WERI-Rb-1 (cell line): ENCODE measurements around the gene MRPL24.

Experiments used
- DNase-seq: peaks from one replicate; pipeline ENCODE4 v3.0.0-alpha.2; 2020
- H3K27ac ChIP-seq: fragments of 250-450 bp; sonication (Bioruptor Pico); 2 replicates; pipeline ENCODE4 v1.5.1; 2020; ENCODE audit warnings: mild to moderate bottlenecking, moderate library complexity
- H3K27me3 ChIP-seq: fragments of 250-450 bp; sonication (Bioruptor Pico); 2 replicates; pipeline ENCODE4 v1.5.1; 2021; ENCODE audit warnings: mild to moderate bottlenecking, low read depth, moderate library complexity; ENCODE audit not compliant: insufficient read depth, severe bottlenecking
- H3K36me3 ChIP-seq: fragments of 250-450 bp; sonication (Bioruptor Pico); 2 replicates; pipeline ENCODE4 v1.5.1; 2020; ENCODE audit warnings: mild to moderate bottlenecking, moderate library complexity
- H3K4me3 ChIP-seq: 2 replicates; pipeline ENCODE4 v1.5.1; 2011; ENCODE audit warnings: low read depth, mild to moderate bottlenecking, control low read depth, low read length
- H3K9me3 ChIP-seq: fragments of 250-450 bp; sonication (Bioruptor Pico); 2 replicates; pipeline ENCODE4 v1.5.1; 2021; ENCODE audit warnings: mild to moderate bottlenecking, moderate library complexity; ENCODE audit not compliant: severe bottlenecking
- CTCF ChIP-seq: IDR thresholded peaks from 2 replicates; pipeline ENCODE4 v1.5.1; 2011; ENCODE audit warnings: low read depth, mild to moderate bottlenecking, control low read depth, inconsistent platforms, low read length

Gene MRPL24

GRCh38 chr1:156751451-156751756, 10.5 kb upstream of the MRPL24 start, which contains the start of gene HDGF:
Gene HDGF, minus strand, starts transcription at chr1:156751675. Its CDS starts 246 bp downstream, at chr1:156751429.
- TF ChIP-seq CTCF = no peak
- no peaks in the 10 kb centered on the region for H3K27me3 ChIP-seq
- no peak for DNase-seq
- H3K36me3 ChIP-seq = peaks cover 43% of the 10 kb centered on the region
- peak within 1 kb of the TSS; percentile 87 for H3K4me3 ChIP-seq
- H3K9me3 ChIP-seq = no peaks in the 10 kb centered on the region
- H3K27ac ChIP-seq = peak within 1 kb of the TSS; percentile 99

GRCh38 chr1:156750711-156751450, 10.0 kb upstream of the MRPL24 start:
- H3K27ac ChIP-seq = peak overlapping the region; percentile 99
- peak overlapping the region; percentile 87 for H3K4me3 ChIP-seq
- peak; percentile 57 for DNase-seq
- H3K27me3 ChIP-seq = no peaks in the 10 kb centered on the region
- H3K36me3 ChIP-seq = peaks cover 49% of the 10 kb centered on the region
- TF ChIP-seq CTCF = no peak
- no peaks in the 10 kb centered on the region for H3K9me3 ChIP-seq

GRCh38 chr1:156750191-156750672, 9.3 kb upstream of the MRPL24 start:
- TF ChIP-seq CTCF = no peak
- Histone ChIP-seq H3K27me3 (no peaks in the 10 kb centered on the region), H3K36me3 (peaks cover 55% of the 10 kb centered on the region), H3K4me3 (peak overlapping the region; percentile 87), H3K27ac (peak overlapping the region; percentile 99), H3K9me3 (no peaks in the 10 kb centered on the region)
- peak; percentile 64 for DNase-seq

- Histone ChIP-seq H3K9me3 (no peaks in the 10 kb centered on the region), H3K4me3 (peak overlapping the region; percentile 87), H3K27me3 (no peaks in the 10 kb centered on the region), H3K27ac (peak overlapping the region; percentile 99), H3K36me3 (peaks cover 59% of the 10 kb centered on the region)
- TF ChIP-seq CTCF = no peak
- DNase-seq = no peak
These were observed 8.7 kb upstream of the MRPL24 start for GRCh38 chr1:156749419-156750118.

GRCh38 chr1:156748670-156749418, 8.0 kb upstream of the MRPL24 start:
- H3K9me3 ChIP-seq = no peaks in the 10 kb centered on the region
- H3K27ac ChIP-seq = peak overlapping the region; percentile 99
- peaks cover 63% of the 10 kb centered on the region for H3K36me3 ChIP-seq
- peak; percentile 51 for DNase-seq
- no peaks in the 10 kb centered on the region for H3K27me3 ChIP-seq
- peak overlapping the region; percentile 87 for H3K4me3 ChIP-seq
- no peak for TF ChIP-seq CTCF
